Measurements from ENCODE around the gene SCN8A. TPM values are rescaled to one million over a fixed set of nuclear protein-coding genes. Genes with fewer than 3 reads are reported as not detected.

The SCN8A gene
- total and polyA plus RNA-seq, 2 donors from 2014 or later: 0.34 to 1.4 TPM

DNA sequence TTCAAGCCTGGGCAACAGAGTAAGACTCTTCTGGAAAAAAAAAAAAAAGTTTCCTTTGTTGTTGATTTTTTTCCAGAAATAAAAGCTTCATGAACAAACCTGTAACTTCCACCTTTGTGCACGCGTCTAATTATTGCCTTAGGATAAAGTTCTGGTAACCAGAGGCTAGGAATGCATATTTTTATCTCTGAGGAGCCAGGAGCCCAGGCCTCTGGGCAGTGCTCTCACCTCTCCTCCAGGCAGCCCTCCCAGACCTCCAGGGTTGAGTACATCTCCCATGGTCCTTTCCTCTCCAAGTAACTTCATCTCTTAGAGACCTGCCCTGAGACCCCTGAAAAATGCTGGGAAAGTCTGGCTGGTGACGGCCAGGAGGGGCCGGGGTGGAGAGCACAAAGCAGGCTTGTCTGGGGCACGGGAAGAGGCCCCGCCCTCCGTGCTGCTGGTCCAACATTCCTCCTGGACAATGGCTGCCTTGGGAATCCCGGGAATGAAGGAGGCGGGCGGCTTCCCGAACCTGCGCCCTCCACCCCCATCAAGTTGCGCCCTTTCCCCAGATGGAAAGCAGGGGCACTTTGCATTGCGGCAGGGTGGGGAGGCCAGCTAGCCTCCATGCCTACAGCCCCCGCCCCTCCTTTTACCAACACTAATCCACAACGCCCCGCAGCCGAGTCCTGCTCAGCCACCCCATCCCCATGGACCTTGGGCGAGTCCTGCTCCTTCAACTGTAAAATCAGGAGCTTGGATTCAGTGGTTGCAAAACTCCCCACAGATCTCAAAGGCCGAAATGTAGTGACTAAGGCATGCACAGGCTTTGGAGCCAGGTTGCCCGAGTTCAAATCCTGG is 264.8 kb downstream of the SCN8A start:
- H3K4me1 ChIP-seq (ENCODE audit: control insufficient read depth in 2 of 3, insufficient read depth in 2 of 3, low read depth in 1 of 3, low read length in 3 of 3): peaks cover 0 to 9% (median under 1%) of the 10 kb centered on the region in 3 donors
- DNase-seq: peak; percentile 79 to 86 (median 82)
- H3K27ac ChIP-seq (ENCODE audit: low read depth in 2 of 2, low read length in 2 of 2): peak overlapping the region; percentile 52 to 67
- peak overlapping the region in 1 of 3 donors; percentile 44 for H3K4me3 ChIP-seq (ENCODE audit: low read length in 3 of 3)
- no peak for FAIRE-seq
- intact Hi-C loops (cut with DNase I): no loop called here
- no peak overlapping the region for H3K9ac ChIP-seq (ENCODE audit: low read length in 3 of 3)
- H3K9me3 ChIP-seq (ENCODE audit: control insufficient read depth in 2 of 3, insufficient read depth in 1 of 3, low read length in 3 of 3): no peaks in the 10 kb centered on the region
- H3K27me3 ChIP-seq (ENCODE audit: control insufficient read depth, insufficient read depth, low read length): no peaks in the 10 kb centered on the region
- TF ChIP-seq, protein P1, sequence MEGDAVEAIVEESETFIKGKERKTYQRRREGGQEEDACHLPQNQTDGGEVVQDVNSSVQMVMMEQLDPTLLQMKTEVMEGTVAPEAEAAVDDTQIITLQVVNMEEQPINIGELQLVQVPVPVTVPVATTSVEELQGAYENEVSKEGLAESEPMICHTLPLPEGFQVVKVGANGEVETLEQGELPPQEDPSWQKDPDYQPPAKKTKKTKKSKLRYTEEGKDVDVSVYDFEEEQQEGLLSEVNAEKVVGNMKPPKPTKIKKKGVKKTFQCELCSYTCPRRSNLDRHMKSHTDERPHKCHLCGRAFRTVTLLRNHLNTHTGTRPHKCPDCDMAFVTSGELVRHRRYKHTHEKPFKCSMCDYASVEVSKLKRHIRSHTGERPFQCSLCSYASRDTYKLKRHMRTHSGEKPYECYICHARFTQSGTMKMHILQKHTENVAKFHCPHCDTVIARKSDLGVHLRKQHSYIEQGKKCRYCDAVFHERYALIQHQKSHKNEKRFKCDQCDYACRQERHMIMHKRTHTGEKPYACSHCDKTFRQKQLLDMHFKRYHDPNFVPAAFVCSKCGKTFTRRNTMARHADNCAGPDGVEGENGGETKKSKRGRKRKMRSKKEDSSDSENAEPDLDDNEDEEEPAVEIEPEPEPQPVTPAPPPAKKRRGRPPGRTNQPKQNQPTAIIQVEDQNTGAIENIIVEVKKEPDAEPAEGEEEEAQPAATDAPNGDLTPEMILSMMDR (IDR thresholded peaks at IDR 0.05; ENCODE audit: borderline replicate concordance, extremely low read depth, insufficient read depth): no peak
- H3K36me3 ChIP-seq (ENCODE audit: control insufficient read depth in 2 of 3, insufficient read depth in 3 of 3, low read length in 3 of 3): no peaks in the 10 kb centered on the region

DNA sequence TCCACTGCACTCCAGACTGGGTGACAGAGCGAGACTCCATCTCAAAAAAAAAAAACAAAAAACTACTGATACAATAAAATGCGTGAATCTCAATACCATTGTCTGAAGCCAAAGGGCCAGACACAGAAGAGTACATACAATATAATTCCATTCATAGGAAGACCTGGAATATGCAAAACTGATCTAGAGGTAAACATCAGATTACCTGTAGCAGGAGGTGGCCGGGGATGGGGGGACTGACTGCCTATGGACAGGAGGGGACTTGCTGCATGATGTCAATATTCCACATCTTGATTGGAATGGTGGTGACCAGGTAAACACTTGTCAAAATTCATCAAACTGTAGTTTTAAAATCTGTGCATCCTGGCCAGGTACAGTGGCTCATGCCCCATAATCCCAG is 270.0 kb downstream of the SCN8A start:
- no peak for DNase-seq
- Histone ChIP-seq H3K4me1 (ENCODE audit: control insufficient read depth in 2 of 3, insufficient read depth in 2 of 3, low read depth in 1 of 3, low read length in 3 of 3) (peaks cover 0 to 23% (median 0%) of the 10 kb centered on the region in 3 donors), H3K4me3 (ENCODE audit: low read length in 3 of 3) (no peak overlapping the region), H3K27ac (ENCODE audit: low read depth in 2 of 2, low read length in 2 of 2) (no peak overlapping the region), H3K9ac (ENCODE audit: low read length in 3 of 3) (no peak overlapping the region), H3K9me3 (ENCODE audit: control insufficient read depth in 2 of 3, insufficient read depth in 1 of 3, low read length in 3 of 3) (no peaks in the 10 kb centered on the region), H3K36me3 (ENCODE audit: control insufficient read depth in 2 of 3, insufficient read depth in 3 of 3, low read length in 3 of 3) (no peaks in the 10 kb centered on the region), H3K27me3 (ENCODE audit: control insufficient read depth, insufficient read depth, low read length) (no peaks in the 10 kb centered on the region)
- no peak for FAIRE-seq
- intact Hi-C loops (cut with DNase I): no loop called here
- TF ChIP-seq, protein P1 (IDR thresholded peaks at IDR 0.05; ENCODE audit: borderline replicate concordance, extremely low read depth, insufficient read depth): no peak

Other genes starting within 250 kb of the SCN8A start
- gene CELA1, start 244.6 kb upstream of the SCN8A start, total RNA-seq: not detected
- not detected for gene CELA1, start 244.6 kb upstream of the SCN8A start, polyA plus RNA-seq (ENCODE audit: insufficient read depth, low read depth, low replicate concordance)
- 16.8 TPM for gene GALNT6, start 199.8 kb upstream of the SCN8A start, total RNA-seq
- gene GALNT6, start 199.8 kb upstream of the SCN8A start, polyA plus RNA-seq (ENCODE audit: insufficient read depth, low read depth, low replicate concordance): 2.1 TPM
- 2.4 TPM for gene SLC4A8, start 166.4 kb upstream of the SCN8A start, total RNA-seq
- gene SLC4A8, start 166.4 kb upstream of the SCN8A start, polyA plus RNA-seq (ENCODE audit: insufficient read depth, low read depth, low replicate concordance): 3.4 TPM